RWPE1 (cell line): ENCODE data around the gene CDK11B.

Experiments
- CTCF ChIA-PET: fragments of 350-600 bp; sonication (Branson Sonifier 250); formaldehyde crosslinking; extraction: SDS; loops from one replicate; lab custom pipeline; 2021; lab: Yijun Ruan, JAX
- POLR2A ChIA-PET: fragments of 400-600 bp; formaldehyde crosslinking; extraction: SDS; loops from one replicate; lab custom pipeline; 2020; ENCODE audit warnings: antibody characterized with exemption; ENCODE audit not compliant: low non-redundant PET; lab: Yijun Ruan, JAX
- DNase-seq: peaks from one replicate; pipeline ENCODE4 v3.0.0; 2012; ENCODE audit warnings: low spot score
- H3K27ac ChIP-seq: fragments of 450-650 bp; 2 replicates; pipeline ENCODE4 v1.5.1; 2017
- TF ChIP-seq, protein P1 (sequence below): fragments of 450-650 bp; conservative IDR thresholded peaks from 2 replicates; pipeline ENCODE4 v1.5.1; 2017; ENCODE audit warnings: low read depth, mild to moderate bottlenecking

The CDK11B gene

DNA sequence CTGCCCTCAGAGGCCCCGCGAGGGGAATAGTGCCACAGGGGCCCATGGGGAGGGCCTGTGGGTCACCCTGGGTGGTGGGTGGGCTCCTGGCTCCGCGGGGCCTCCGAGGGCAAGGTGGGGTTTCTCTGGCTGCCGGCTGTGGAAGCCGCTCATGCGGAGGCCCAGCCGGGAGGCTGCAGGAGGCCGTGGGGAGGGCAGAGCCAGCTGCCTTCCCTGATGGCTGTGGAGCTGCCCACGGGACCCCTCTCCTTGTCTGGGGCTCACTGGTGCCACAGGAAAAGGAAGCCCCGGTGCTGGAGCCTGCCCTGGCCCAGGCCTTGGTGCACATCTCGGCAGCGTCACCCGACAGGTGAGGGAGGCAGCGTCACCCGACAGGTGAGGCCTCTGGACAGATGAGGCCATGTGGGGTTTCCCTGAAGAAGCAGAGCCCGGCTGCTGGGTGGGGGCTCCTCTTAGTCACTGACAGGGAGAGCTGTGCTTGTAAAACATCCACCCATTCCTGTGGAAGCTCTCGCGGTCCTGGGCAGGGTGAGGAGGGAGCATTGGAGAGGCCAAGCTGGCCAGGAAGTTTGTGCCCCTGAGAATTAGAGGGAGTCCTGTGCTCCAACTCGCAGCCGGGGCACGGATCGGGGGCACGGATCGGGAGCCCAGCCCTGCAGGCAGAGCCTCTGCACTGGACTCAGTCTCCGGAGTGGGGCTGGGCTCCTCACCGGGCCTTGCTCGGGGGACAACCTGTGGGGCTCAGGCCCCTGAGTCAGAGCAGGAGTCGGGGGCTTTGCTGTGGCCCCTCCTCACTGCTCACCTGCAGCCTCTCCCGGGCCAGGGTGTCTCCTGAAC lies 37.4 kb downstream of the CDK11B start:
- H3K27ac ChIP-seq, result peak overlapping the region; percentile 42
- ChIA-PET CTCF (no interaction called here), POLR2A (no interaction called here)
- TF ChIP-seq, protein P1, sequence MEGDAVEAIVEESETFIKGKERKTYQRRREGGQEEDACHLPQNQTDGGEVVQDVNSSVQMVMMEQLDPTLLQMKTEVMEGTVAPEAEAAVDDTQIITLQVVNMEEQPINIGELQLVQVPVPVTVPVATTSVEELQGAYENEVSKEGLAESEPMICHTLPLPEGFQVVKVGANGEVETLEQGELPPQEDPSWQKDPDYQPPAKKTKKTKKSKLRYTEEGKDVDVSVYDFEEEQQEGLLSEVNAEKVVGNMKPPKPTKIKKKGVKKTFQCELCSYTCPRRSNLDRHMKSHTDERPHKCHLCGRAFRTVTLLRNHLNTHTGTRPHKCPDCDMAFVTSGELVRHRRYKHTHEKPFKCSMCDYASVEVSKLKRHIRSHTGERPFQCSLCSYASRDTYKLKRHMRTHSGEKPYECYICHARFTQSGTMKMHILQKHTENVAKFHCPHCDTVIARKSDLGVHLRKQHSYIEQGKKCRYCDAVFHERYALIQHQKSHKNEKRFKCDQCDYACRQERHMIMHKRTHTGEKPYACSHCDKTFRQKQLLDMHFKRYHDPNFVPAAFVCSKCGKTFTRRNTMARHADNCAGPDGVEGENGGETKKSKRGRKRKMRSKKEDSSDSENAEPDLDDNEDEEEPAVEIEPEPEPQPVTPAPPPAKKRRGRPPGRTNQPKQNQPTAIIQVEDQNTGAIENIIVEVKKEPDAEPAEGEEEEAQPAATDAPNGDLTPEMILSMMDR, result no peak
- no peak for DNase-seq

DNA sequence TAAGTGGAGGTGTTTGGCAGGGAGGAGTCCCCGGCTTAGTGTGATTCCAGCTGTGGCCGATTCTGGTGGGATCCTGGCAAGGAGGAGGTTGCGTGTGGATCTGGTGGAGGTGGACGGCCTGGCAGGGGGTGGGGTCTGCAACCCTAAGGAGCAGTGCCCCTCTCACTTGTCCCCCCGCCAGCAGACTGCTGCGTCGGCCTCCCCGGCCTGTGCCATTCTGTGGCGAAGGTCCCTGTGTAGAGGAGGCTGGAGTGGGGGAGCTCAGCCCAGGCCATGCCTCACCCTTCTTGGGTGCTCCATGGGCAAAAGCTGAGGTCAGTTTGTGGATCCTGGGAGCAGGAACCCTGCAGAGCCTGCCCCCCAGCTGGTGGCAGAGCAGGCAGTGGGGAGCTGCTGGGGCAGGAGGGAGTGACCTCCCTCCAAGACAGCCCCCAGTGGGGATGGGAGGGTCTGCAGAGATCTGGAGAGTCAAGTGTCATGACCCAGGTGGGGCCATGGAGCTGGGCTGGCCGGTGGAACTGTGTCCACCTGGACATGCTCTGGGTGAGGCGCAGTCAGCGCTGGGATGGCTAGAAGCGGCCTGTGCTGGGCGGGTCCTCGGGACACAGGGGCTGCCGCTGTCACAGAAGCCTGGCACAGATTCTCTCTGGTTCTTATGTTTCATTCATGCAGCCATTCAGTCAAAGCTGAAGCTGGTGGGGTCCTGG lies 38.2 kb downstream of the CDK11B start:
- POLR2A ChIA-PET, result no interaction called here
- no peak for DNase-seq

DNA sequence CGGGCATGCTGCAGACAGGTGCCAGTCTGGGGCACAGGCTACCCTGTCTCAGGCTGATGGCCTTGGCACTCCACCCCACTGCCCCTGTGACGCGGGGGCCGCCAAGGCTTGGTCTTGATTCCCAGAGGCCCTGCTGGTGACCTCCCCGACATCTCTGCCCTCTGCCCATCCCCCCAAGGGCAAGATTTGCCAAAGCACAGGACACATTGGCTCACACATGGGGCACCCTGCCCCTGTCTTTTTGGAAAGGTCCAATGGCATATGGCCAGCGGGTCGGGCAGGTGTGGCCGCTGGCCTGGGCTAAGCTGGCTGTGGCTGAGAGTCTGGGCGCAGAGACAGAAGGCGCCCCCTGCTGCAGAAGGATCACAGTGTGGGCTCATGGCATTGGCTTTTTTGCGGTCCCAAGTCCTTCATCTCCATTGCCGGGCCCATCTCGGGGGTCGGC lies 38.9 kb downstream of the CDK11B start:
- H3K27ac ChIP-seq, result peak overlapping the region; percentile 13; the same call in 1 of the 2 replicates
- DNase-seq, result no peak
- ChIA-PET POLR2A (no interaction called here), CTCF (no interaction called here)
- TF ChIP-seq, protein P1, result no peak

More for the DNA sequence above, 38.2 kb downstream of the CDK11B start:
- CTCF ChIA-PET, result interaction anchor here (0.6 kb wide), 1 partner anchor 29 kb away, joined by 8 read pairs; no protein-coding TSS in a partner anchor
- no peak overlapping the region for H3K27ac ChIP-seq
- TF ChIP-seq, protein P1, result no peak

DNA sequence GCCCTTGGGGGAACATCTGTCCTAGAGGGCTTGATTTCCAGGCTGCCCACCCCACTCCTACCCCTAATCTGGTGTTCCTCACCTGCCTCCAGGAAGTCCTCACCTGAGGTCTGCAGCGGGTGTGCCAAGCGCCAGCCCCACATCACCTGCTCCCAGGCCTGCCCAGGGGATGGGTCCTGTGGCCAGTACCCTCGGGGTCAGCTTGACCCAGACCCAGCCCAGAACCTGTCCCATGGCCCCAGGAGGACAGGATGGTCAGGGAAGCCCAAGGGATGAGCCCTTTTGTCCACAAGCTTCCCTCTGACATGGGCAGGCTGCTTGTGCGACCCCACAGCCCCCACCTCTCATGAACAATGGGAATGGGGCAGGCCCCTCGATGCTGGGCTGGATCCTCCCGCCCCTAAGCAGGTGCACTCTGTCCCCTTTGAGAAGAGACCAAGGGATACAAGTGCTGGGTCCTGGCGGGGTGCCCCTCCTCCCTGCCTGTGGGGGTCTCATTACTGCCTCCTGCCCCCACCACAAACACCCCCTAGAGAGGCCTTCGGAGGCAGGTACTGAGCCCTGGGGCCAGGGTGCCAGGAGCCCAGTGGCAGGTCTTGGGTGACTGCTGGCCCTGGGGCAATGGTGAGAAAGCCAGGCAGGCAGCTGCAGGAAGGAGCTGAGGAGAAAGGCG lies 40.3 kb downstream of the CDK11B start:
- ChIA-PET POLR2A (no interaction called here), CTCF (no interaction called here)
- DNase-seq, result no peak
- TF ChIP-seq, protein P1, result no peak
- peak overlapping the region; percentile 99; the same call in 1 of the 2 replicates for H3K27ac ChIP-seq

DNA sequence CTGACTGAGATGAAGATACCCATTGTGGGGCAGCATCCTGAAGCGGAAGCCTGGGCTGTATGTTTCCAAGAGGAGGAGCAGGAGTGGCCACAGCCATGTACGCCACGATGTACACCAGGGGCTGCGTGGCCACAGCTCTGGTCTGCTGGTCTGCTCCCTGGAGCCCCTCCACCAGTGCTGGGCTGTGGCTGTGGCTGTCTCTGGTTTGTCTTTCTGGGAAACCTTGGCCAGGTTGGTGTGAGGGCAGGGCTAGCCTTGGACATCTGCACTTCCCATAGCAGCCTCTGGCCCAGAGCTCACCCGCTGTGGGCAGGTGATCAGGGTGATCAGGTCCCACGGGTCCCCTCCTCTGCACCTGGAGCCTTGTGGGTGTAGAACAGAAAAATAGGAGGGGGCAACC lies 40.9 kb downstream of the CDK11B start:
- DNase-seq, result no peak
- CTCF ChIA-PET, result no interaction called here
- POLR2A ChIA-PET, result no interaction called here
- H3K27ac ChIP-seq, result peak overlapping the region; percentile 99
- TF ChIP-seq, protein P1, result no peak

DNA sequence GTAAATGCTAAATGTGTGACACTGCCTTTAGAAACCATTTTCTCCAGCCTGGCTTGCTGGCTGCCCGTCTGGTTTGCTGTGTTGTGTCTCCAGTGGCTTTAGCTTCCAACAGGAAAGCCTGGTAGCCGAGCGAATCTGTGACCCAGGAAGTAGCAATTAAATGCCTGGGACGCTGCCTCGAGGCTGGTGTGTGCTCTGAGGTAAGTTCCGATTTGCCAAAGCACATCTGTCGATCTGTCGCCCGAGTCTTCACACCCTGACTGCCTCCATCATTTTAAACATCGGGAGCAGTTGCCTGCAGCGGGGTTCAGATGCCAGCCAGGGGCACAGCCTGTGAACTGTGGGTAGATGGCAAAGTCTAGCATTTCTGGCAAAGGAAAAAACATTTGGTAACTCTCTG lies 41.3 kb downstream of the CDK11B start:
- peak overlapping the region; percentile 99 for H3K27ac ChIP-seq
- TF ChIP-seq, protein P1, result no peak
- ChIA-PET CTCF (no interaction called here), POLR2A (no interaction called here)
- no peak for DNase-seq
